GM20431 (cell line): ENCODE results near the gene NOP9.

Source experiments
- in situ Hi-C: fragments of 300-500 bp; cut with MseI, MboI; formaldehyde crosslinking; loops from one replicate; pipeline ENCODE4 v1.15.0; 2020; ENCODE audit warnings: low sequenced_read_pairs; ENCODE audit not compliant: unreplicated experiment

NOP9 gene

DNA sequence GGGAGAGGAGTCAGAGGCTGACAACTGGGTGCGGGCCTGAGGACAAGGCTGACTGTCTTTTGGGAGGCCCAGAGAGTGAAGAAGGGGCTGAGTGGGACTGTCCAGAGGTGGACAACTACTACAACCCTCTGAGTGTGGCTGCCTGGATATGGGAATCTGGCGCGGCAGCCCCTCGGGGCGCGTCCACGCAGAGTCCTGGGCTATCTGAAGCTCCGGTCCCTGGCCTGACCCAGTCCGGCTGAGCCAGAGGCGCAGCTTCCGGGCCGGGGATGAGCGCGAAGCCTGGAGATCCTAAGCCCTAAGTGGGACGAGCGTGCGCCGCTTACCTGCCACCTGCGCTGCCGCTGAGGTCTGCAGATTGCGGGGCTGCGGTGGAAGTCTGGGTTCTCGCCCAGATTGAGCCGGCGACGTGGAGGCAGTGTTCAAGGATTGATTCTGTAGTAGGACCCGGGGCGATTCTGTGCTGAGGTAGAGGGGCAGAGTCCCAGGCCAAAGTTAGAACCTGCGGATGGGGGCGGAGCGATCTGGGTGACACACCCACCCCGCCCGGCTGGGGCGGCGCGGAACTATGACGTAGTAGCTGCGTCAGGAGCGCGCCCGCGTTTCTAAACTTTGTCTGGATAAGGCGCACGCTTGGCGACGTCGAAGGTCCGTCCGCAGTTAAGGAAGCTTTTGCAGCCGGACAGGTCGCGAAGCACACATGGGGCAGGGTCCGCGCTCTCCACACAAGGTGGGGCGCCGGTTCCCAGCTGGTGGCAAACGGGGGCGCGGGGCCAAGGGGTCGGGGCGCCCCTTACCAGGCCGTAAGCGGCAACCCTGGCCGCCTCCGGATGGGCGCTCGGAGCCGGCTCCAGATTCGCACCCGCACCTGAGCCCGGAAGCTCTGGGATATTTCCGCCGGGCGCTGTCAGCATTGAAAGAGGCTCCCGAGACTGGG, at the start of gene NOP9, which contains the start of gene DHRS1:
NOP9 (plus strand) TSS at position 596 of the 937 bp plus-strand sequence; CDS start at position 701, 105 bp downstream.
DHRS1 (minus strand) TSS at position 526 of the 937 bp plus-strand sequence. CDS start 674 bp downstream, outside the sequence.
- in situ Hi-C loops = no loop called here

GRCh38 chr14:24250354-24250753, 49.3 kb upstream of the NOP9 start:
- in situ Hi-C loops = no loop called here

DNA sequence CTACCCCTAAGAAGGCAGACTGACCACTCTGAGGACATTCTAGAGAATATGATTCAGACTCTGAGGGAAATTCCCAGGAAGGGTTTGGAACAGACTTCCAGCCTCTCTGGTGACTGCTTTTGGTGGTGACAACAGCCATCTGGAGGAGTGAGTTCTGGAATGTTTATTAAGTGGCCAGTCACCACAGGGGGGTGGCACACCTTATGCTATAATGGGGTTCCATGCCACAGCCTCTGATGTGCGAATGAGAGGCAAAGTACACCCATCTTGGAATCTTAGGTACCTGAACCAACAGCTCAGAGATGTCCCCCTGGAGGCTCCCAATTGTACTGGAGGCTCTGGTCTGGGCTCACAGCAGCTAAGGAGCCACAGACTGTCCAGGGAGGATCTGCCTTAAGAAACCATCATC, 47.8 kb upstream of the NOP9 start:
- in situ Hi-C loops = no loop called here

DNA sequence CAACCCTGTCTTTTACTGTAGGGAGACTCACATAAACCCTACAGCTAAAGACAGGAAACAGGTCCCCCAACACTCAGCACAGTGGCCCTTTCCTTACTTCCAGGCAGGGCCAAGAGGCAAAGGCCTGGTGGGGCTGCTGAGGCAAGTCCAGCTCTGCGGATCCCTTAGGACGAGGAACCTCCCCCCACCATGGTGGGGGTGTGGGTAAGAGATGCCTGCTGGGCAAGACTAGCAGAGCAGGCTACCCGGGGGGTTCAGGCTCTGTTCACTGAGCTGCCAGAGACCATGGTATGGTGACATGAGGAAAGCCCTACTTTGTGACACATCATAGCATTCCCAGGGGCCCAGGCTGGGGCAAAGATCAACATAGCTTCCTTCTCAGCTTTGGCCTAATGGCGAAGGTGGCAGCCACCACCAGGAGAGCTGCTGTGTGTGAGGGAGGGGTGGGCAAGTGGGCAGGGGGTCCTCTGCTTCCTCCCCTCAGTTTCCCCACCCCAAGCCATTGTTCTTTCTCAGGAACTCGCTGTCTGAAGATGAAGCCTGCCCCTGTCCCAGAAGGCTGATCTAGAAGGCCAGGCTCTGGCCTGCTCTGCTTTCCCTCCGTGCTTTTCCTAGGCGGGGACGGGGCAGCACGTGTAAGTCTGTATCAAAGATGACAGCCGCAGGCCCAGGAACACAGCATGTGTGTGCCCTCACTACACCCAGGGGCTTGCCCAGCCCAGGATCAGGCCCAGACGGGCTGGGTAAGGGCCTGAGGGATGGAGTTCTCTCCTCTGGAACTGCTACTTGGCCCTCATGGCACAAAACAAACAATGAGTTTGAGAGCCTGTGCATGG, 47.1 kb upstream of the NOP9 start:
- in situ Hi-C loops = no loop called here

GRCh38 chr14:24253936-24254335, 45.7 kb upstream of the NOP9 start:
- in situ Hi-C loops = no loop called here

- in situ Hi-C loops = no loop called here
Measured at GRCh38 chr14:24254630-24255392, 44.8 kb upstream of the NOP9 start.

DNA sequence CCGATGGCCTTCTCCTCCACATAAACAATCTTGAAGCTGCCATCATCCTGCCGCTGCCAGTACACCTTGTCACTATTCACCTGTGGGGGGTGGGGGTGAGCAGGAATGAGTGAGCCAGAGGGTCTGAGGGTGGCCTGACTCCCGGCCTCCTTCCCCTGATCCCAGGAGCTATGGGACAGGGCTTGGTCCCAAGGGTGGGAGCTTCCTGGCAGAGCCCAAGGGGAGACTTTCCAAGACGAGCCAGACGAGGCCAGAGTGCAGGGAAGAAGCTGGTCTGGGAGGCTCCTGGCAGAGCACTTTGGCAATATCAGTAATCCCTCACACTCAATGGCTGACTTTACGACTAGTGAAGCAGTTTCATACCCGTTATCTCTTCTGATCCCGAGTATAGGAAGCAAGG, 44.2 kb upstream of the NOP9 start:
- in situ Hi-C loops = no loop called here

- in situ Hi-C loops = no loop called here
Measured at GRCh38 chr14:24255931-24256711, 43.5 kb upstream of the NOP9 start.

GRCh38 chr14:24256960-24257359, 42.7 kb upstream of the NOP9 start:
- in situ Hi-C loops = no loop called here

GRCh38 chr14:24258119-24258518, 41.5 kb upstream of the NOP9 start:
- in situ Hi-C loops = no loop called here

DNA sequence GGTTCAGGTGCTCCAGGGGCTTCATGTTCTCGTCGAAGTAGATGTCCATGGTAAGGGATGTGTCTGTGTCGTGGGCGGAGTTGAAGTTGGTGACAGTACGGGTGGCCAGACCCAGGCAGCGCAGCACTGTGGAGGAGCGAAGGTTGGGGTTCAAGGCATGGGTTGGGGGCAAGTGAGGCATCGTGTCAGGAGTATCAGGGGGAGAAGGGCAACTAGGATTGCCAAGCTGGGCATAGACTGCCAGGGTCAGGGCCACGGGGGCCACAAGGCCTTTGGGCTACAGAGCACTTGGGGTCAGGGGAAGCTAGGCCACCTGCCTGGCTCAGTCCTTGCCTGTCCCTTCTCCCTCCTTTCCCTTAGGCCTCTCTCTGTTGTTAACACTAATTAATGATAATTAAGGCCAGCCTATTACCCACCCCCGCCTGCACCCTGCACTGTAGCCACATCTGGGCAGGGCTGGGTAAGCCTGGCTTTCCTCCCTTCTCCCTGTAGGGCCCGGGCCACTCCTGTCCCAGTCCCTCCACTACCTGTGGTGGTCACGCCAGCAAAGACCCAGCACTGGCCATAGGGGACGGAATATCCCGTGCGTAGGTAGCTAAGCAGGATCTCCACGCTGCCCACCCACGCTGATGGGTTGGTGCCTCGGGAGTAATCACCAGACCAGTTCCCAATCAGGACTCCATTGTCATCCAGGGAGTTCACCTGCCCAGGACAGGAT, 40.9 kb upstream of the NOP9 start:
- in situ Hi-C loops = no loop called here

DNA sequence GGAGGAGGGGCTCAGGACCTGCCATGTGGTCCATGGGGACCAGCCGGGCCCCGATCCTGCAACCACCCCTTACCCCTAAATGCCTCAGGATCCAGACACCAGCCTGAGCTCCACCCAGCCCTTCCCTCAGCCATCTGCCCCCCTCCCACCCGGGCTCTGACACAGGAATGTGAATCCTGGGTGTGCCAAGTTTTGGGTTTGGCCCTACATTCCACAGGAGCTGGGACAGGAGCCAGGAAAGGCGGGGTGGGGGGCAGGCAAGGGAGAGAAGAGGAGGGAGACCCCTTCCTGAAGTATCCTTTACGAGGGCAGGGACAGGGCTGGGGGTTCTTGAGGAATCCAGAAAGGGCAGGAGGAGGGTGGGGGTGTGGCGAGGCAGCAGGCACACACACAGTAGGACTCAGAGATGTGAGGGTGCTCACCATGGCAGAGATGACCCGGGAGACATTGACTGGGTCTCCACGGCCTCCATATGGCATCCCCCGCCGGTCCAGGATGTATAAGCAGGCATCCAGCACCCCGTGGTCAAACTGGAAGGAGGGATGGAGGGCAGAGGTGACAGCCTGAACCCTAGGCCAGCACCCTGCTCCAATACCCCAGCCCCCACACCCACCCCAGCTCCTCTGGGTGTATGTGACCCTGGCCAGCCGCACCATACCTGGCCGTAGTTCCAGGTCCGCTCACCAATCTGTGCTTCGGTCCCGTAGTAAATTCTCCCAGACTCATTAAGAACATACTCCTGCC, 40.2 kb upstream of the NOP9 start:
- in situ Hi-C loops = no loop called here

DNA sequence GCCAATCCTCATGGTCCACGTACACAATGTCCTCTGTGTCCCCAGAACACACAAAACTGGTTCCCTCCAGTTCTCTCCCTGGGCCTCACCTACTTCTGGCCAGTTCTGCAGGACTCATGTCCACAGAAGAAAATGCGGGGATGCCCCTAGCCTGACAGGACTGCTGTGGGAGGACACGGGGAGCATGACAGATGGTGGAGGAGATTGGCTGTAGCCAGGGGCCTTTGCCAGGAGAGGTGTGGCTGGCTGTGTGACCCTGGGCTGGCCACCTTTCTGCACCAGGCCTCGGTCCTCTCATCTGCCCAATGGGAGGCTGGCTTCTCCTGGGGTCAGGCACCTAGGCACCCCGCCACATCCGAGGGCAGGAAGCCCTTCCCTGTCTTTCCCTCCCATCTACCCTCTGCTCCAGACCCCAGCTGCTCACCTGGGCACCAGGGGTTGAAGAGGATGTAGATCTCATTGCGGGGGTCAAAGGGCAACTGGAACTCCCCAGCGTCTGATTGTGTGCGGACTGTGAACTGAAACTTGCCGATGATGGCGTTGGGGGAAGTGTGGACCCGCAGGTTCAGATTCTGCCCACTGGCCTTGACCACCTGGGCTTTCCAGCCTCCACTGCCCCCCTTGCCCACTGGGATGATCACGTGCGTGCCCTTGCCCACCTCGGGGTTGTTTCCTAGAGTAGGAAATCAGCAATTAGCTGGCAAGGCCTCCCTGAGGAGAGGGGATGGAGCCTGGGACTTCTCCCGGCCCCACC, 39.4 kb upstream of the NOP9 start:
- in situ Hi-C loops = no loop called here

DNA sequence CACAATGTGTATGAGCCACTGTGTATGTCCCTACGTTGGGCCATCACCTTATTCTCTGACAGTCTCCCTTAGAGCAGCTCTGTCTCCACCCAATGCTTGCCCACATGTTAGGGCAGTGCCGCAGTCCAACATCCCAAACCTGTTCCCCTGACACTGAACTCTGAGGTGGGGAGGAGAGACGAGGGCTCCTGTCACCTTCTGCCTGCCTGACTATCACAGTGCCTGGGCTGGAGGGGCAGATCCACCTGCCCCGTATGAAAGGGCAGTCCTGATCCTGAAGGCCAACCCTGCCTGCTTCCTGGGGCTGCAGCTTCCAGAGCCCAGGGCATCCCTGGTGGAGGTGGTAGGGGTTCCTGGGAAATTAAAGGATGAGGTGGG, 38.9 kb upstream of the NOP9 start:
- in situ Hi-C loops = no loop called here

- in situ Hi-C loops = no loop called here
Measured at GRCh38 chr14:24261256-24261968, 38.2 kb upstream of the NOP9 start.

DNA sequence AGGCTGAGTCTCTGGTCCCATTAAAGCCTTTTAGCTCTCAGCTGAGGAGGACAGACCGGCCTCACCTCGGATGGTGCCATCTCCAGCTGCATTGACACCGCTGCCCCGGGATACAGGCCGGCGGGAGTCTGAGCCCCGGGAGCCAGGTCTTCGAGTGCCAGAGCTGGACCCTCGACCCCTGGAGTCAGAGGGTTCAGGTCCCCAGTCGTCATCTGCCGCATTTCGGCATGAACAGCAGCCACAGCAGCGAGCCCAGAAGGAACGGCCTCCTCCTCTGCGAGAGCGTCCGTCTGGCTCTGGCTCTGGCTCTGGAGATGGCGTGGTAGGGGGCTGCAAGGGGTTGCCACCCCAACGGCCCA, 37.7 kb upstream of the NOP9 start:
- in situ Hi-C loops = no loop called here
